Suprapubic skin (tissue), 4 donors: ENCODE measurements around the gene KRT34.

ENCODE experiments used
- CTCF ChIP-seq, 2 donors: fragments of 200-600 bp in 1 of 2; fragments of 450-650 bp in 1 of 2; sonication (generic) in 1 of 2; IDR thresholded peaks; one replicate each; pipeline ENCODE4 v1.5.1; 2016 to 2019; ENCODE audit warnings: antibody characterized with exemption in 2 of 2, mild to moderate bottlenecking in 1 of 2, moderate library complexity in 1 of 2
- EP300 ChIP-seq: sonication (generic); formaldehyde crosslinking; IDR thresholded peaks from one replicate; pipeline ENCODE4 v1.6.1; 2017; ENCODE audit warnings: antibody characterized with exemption
- POLR2A ChIP-seq, 2 donors: fragments of 450-650 bp; IDR thresholded peaks; one replicate each; pipeline ENCODE4 v1.6.1; 2017; ENCODE audit warnings: antibody characterized with exemption in 2 of 2, mild to moderate bottlenecking in 2 of 2, moderate library complexity in 2 of 2
- POLR2AphosphoS5 ChIP-seq, 3 donors: sonication (generic); formaldehyde crosslinking; IDR thresholded peaks; one replicate each; pipeline ENCODE4 v1.6.1; 2017; ENCODE audit warnings: antibody characterized with exemption in 3 of 3

- TF ChIP-seq CTCF (IDR thresholded peaks at IDR 0.05) = no peak
- no peak for TF ChIP-seq POLR2A (IDR thresholded peaks at IDR 0.05)
- TF ChIP-seq POLR2AphosphoS5 (IDR thresholded peaks at IDR 0.05) = no peak
- no peak for TF ChIP-seq EP300
Measured at GRCh38 chr17:41366070-41366469, 16.0 kb downstream of the KRT34 start.
